Measurements from ENCODE around the gene WASHC4.

The WASHC4 gene

GRCh38 chr12:105202202-105202601 is 94.7 kb downstream of the WASHC4 start:
- peak overlapping the region; percentile 10; the same call in 1 of the 2 replicates for H3K27ac ChIP-seq
- TF ChIP-seq CTCF (conservative IDR thresholded peaks at IDR 0.05): no peak

- no peak overlapping the region for H3K27ac ChIP-seq
- no peak for TF ChIP-seq CTCF (conservative IDR thresholded peaks at IDR 0.05)
Observed at GRCh38 chr12:105204127-105204526, 96.6 kb downstream of the WASHC4 start.

GRCh38 chr12:105204916-105205315 is 97.4 kb downstream of the WASHC4 start:
- no peak overlapping the region for H3K27ac ChIP-seq
- no peak for TF ChIP-seq CTCF (conservative IDR thresholded peaks at IDR 0.05)

GRCh38 chr12:105205322-105206048 is 98.0 kb downstream of the WASHC4 start:
- H3K27ac ChIP-seq: no peak overlapping the region
- no peak for TF ChIP-seq CTCF (conservative IDR thresholded peaks at IDR 0.05)

- no peak for TF ChIP-seq CTCF (conservative IDR thresholded peaks at IDR 0.05)
Observed at GRCh38 chr12:105206686-105207374, 99.3 kb downstream of the WASHC4 start.

GRCh38 chr12:105209091-105209490 is 101.6 kb downstream of the WASHC4 start:
- H3K27ac ChIP-seq: peak overlapping the region; percentile 97
- TF ChIP-seq CTCF (conservative IDR thresholded peaks at IDR 0.05): no peak

More at GRCh38 chr12:105206686-105207374, 99.3 kb downstream of the WASHC4 start:
- no peak overlapping the region for H3K27ac ChIP-seq

- TF ChIP-seq CTCF (conservative IDR thresholded peaks at IDR 0.05): no peak
- peak overlapping the region; percentile 97; the same call in 1 of the 2 replicates for H3K27ac ChIP-seq
Observed at GRCh38 chr12:105212438-105212837, 104.9 kb downstream of the WASHC4 start.

Data from VCaP (cell line).